ENCODE results near the gene CA5A.

Gene CA5A

DNA sequence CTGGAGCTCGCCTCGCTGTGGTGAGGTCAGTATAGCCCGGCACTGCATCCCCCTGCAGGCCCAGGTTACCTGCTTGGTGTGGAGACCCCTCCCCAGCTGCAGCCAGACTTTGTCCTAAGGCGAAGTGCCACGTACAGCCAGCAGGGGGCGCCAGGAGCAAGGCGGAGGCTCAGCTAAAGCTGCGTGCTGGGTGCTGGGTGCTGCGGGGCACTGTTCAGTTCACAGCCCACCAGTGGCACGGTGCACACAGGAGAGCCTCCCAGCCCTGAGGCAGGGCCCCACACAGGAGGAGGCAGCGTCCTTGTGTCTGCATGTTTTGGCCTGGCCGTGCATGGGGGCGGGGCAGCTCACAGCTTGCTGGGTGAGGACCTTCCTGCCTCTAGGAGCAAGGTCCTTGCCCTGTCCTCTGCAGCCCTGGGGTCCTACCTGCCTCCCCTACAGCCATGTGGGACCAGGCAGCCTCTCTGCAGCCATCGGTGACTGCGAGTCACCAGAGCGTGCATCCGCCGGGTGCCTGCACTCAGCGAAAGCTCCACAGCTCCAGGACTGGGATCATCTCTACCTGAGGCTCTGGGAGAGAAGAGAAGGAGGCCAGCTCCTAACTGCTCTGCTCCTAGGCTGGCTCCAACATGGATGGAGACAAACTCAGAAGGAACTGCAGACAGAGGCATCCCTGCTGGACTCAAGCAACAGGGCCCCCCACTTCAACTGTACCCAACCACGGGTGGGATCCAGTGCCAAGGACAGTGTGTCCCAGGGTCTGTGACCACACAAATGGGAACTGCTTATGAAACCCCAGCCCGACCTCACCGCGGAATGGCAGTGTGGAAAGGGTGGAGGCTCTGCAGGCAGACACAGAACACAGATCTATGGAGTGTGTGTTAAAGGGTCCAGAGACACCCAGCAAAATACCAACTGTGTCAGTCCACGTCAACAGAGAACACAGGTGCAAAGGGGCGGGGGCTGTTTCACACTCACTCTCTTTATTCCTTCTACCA lies 86.0 kb downstream of the CA5A start:
- DNase-seq (ENCODE audit: low read depth), result peak; percentile 73

DNA sequence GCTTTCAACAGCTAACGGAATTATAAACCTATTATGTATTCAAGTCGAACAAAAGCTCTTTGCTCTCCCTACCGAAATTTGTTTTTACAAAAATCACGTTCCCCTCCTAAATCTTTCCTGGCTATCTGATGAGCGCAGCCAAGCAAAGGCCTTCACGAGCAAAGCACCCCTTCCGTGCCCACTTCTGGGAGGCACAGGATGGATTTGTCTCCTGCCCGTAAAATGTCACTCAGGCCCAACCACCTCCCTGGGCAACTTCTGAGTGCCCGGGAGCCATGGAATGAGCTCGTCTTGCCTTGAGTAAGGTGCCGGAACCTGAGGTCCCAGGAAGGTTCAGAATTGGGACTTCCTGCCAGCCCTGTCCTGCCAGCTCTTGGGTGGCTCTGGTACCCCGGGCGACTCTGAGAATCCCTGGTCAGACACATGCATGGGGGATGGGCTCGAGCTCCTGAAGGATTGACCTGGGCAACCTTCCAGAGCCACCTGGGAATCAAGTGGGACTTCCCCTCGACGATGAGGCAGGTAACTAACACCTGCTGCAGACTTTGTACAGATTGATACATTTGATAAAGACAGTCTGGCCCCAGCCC lies 86.8 kb downstream of the CA5A start:
- DNase-seq (ENCODE audit: low read depth), result no peak

DNA sequence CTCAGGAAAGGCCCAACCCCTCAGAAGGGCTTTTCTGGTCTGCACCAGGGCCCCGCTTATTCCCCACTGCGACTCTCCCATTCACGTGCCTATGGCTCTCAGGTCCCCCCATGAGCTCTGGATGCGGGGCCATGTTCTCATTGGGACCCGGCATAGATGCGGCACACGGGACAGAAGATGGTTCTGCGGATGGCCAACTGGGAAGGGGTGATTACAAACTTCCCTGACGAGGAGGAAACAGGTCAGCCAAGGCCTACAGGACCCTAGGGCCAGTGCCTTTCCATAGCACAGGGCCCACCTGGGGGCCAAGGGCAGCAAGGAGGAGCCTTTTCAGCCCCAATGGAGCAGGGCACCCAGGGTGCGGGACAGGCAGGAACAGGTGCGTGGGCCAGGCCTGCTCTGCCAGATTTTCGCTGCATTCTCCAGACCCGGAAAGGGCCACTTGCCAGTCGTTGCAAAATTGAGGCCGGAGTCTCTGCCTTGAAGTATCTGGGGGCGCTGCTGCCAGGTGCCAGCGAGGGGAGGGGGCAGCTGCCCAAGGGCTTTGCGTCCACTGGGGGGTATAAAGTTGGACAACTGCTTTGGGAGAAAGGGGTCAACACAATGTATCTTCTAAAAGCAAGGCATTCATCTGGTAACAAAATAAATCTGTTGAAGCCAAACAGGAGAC lies 87.5 kb downstream of the CA5A start:
- no peak for DNase-seq (ENCODE audit: low read depth)

DNA sequence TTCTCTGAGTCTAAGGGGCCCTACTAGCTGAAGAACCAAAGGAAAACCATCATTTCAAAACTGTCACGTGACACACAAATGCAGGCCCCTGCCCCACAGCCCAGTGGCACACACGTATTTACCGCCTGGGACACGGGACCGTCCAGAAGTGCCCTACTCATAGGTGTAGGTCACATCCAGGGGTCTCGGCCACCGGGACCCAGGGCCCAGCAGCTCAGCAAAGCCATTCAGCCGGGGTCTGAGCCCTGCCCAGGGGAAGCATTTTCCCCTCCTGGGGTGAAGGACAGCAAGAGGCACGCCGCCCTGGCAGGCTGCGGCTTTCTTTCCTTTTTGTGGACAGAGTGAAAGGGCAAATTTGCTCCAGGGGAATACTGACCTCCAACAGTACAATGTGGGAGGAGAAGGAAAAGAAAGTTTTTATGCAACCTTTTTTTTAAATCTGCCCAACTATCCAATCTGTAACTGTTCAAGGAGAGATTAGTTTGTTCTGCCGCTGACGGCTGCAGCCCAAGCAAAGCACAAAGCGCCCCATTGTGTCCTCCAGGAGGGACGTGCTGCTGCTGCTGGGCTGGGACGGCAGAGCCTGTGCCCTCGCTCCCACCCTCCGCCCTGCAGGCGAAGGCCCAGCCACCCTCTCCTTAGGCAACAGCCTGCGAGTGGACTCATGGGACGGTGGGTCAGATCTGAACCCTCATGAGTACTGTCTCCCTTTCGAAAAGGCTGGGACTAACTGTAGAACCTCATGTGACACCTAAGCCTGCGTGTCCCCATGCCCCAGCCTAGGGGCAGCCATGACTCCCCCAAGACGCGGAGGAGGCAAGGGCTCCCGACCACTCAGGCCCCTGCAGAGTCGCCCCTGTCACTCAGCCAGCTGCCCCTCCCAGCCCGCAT lies 88.3 kb downstream of the CA5A start:
- no peak for DNase-seq (ENCODE audit: low read depth)

DNA sequence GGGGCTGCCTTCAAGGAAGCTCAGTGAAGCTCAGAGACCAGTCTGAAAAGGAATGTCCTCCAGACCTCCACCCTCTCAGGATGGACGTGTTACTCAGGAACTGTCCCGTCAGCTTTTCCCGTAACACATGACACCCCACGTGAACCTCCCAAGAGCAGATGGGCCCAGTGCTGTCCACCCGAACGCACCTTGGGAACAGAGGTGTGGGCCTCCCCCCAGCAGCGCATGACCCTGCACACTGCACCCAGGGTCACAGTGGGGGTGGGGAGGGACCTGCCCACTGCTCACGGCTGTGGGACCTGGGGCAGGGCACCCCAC lies 88.9 kb downstream of the CA5A start:
- no peak for DNase-seq (ENCODE audit: low read depth)

DNA sequence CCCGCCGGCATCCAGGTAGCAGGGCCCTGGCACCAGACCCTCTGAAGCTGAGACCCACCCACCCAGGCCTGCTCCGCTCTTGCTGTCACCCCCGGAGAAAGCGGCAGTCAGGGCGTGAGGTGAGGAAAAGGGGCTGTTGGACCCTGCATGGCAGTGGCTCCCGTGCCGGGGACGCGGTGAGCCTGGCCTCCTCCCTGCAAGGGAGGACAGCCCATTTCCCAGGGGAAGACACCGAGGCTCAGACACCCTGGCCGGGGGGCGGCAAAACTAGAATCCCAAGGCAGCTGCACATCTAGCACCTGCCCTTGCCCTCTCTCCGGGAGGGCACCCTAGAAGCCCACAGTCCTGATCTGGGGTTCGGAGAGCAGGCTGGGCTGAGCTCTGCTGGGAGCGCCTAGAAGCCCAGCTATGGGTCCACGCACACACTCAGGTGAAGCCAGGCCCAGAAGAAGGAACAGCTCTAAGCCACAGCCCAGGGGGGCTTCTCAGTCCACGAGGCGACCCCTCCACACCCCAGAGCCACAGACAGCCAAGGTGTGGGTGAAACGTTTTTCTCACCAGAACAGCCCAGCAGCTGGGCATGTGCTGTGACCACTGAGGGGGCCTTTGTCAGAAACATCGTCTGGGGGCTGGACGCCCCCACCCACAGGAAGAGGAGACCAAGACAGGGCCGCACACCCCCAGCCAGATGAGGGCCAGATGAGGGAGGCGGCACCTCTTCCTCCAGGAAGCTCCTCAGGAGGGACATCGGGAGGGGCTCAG lies 89.4 kb downstream of the CA5A start:
- DNase-seq (ENCODE audit: low read depth), result no peak

DNA sequence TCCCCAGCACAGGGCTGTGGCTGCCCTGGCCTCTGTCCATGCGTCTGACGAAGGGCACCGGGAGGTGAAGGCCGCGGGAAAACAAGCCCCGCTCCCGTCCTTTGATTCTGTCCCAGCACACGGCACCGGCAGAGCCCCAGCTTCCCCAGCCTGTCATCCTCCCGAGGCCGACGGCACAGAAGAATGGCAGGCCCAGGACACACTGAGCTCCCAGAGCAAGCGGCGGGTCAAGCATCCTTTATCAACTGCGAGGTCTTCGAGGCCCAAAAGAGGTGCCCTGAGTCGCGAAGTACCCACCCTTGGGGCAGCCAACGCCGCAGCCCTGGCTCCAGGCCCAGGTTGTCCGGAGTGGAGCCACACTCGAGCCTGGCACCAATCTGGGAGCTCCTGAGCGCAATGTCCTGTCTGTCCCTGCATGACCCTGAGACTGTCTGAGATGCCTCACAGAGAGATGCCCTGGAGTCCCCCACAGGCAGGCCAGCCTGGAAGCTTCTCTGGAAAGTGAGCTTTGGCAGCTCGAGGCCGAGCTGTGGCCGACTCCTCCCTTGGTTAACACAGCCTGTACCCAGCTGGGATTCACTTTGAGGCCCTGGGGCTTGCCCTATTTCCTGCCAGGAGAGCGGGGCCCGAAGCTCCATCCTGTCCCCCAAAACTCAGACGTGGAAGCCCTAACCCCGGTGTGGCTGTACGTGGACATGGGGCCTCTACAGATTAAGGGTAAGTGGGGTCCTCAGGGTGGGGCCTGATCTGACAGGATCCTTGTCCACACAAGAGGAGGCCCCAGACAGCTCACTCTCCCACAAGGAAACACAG lies 90.3 kb downstream of the CA5A start:
- no peak for DNase-seq (ENCODE audit: low read depth)

DNA sequence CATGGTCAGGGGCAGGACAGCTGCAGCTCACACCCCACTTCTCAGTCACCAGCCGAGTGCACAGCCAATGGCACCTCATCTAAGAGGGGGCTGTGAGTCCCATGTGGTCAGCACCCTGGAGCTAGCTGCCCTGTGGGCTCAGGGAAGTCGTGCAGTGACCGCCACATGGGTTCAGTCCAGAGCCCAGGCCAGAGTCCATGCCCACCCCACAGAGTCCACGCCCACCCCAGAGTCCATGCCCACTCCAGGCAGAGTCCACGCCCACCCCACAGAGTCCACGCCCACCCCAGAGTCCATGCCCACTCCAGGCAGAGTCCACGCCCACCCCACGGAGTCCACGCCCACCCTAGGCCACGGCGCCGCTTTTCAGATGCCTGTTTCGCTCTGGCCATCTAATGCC lies 91.1 kb downstream of the CA5A start:
- DNase-seq (ENCODE audit: low read depth), result no peak

DNA sequence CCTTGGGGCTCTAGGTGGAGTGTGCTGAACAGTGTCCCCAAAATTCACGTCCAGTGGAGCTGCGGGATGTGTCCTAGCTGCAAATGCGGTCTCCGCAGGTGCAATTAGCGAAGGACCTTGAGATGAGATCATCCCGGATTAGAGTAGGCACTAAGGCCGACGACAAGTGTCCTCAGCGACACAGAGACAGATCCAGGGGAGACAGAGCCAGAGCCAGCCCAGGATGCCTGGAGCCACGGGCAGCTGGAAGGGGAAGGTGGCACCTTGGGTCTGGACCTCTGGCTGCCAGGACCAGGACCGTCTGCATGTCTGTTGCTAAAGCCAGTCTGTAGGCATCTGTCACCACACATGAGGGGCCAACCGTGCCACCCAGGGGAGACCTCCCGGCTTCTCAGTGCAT lies 91.5 kb downstream of the CA5A start:
- no peak for DNase-seq (ENCODE audit: low read depth)

DNA sequence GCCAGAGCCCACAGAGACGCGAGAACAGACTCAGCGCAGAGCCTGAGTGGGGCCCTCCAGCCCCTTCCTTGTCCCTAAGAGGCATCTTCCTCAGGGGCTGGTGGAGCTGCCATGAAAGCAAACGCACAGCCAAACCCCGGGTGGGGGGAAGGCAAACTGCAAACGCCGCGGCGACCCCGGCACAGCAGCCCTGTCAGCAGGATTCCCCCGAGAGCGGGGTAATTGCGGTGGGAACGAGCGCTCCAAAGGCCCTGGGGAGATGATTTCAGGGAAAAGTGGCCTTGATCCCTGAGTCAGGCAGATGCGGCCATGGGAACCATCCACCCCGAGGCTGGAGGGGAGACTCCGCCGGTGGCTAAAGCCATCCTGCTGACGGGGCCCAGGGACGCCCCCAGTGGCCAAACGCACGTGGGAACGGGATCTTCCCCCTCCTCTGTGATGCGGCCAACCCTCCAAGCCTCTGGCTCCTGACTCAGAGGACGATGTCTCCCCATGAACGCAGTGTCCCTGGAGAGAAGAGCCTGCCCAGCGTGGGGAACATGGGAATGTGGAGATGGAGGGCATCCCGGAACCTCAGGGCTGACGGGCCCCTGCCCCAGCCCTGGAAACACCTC lies 92.1 kb downstream of the CA5A start:
- DNase-seq (ENCODE audit: low read depth), result no peak

DNA sequence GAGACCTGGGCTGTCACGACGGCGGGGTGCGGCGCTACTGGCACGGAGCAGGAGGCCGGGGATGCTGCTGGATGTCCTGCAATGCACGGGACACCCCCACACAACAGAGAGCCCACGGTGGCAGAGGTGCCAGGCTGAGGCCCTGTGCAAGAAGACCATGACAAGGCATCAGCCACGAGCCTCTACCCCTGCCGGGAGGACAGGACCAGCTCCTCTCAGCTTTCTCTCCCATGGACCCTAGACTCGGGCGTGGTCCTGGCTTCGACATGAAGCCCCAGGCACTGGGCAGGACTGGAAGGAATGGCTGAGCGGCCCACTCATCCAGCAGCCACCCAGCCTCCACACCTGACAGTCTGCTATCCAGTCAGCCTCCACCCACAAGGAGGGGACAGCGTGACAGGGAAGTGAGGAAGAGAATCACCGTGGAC lies 92.6 kb downstream of the CA5A start:
- DNase-seq (ENCODE audit: low read depth), result no peak

DNA sequence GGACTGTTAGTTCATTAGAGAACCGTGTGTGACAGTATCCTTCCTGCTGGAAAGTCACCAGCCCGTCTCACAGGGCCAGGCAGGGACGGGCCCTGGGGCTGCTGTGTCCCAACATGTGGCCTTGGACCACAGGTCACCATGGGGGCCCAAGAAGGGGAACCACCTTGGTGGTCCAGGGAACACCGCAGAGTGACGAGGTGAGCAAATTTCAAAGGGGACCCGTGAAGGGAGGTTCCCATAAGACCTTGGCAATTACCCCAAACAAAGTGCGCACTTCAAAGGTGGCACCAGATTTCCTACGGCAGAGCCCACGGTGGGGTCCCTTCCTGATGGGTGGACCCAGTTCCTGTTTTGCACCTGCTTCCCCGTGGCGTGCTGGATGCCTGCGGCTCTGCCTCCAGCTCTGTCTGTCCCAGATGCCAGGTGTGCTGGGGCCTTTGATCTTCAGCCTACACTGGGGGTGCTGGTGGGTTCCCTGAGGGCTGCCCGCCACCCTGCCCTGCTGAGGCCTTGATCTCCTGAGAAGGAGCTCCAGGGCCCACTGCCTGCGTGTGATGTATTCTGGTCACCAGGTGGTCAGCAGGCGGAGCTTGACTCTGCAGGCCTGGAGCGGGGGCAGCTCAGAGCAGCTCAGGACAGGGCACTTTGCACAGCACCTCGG lies 94.0 kb downstream of the CA5A start:
- no peak for DNase-seq (ENCODE audit: low read depth)

DNA sequence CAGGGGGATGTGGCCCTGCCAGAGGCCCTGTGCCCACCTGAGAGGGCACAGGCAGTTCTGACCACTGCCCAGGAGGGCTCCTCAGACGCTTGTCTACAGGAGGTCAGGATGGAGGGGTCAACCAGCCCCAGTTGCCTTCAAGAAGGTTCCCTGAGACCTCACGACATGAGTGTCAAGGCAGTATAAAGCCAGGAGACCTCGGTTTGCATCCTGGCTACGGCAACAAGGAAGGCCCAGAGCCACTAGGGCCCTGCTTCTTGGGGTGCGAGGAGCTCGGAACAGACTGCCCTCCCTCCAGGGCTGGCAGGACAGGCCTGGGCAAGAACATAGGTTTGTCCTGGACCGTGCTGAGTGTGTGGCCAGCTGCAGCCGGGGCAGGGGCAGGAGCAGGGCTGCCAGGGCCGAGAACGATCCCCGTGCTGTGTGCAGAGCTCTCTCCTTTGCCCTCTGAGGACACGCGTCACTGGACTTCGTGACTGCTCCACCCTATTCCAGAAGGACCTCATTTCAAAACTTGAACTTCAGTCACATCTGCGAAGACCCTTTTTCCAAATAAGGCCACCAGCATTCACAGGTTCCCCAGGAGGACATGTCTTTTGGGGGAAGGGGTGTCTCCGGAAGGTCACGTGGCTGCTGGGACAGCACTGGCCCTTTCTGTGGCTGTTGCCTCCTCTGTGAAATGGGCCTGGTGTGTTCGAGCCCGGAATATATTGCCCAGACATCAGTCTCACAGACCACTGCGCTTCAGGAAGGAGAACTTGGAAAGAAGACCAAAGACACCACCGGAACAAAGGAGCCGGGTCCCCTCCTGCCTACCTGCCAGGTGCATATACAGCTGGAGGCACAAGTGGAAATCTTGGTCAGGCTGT lies 94.8 kb downstream of the CA5A start:
- DNase-seq (ENCODE audit: low read depth), result no peak

DNA sequence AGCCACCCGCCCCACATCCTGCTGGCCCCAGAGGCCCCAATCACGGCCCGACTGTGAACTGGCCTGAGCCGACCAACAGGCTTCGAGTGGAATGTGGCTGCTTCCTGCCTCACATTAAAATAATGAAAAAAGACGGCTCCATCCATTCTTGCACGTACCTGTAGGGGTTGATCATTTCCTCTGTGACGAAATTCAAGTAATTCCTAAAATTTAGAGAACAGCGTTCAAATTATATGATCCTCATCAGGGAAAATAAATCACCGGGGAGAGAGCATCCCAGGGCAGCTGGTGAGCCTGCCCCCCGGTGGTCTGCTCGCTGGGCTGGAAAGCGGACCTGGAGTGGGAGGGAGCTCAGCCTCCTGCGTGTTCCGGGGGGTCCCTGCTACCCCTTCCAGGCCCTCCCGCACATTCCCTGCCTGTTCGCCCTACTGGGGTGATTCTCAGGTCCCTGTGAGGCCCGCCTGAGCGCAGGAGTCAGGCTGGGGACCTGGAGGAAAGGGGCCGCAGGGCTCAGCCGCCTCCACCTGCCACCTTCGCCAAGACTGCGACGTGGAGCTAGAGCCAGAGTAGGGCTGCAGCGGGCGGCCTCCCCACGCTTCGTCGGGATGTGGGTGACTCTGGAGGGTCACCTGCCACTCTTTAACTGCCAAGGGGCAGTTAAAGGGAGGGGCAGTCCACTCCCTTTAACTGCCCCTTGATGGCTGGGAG lies 95.9 kb downstream of the CA5A start:
- no peak for DNase-seq (ENCODE audit: low read depth)

DNA sequence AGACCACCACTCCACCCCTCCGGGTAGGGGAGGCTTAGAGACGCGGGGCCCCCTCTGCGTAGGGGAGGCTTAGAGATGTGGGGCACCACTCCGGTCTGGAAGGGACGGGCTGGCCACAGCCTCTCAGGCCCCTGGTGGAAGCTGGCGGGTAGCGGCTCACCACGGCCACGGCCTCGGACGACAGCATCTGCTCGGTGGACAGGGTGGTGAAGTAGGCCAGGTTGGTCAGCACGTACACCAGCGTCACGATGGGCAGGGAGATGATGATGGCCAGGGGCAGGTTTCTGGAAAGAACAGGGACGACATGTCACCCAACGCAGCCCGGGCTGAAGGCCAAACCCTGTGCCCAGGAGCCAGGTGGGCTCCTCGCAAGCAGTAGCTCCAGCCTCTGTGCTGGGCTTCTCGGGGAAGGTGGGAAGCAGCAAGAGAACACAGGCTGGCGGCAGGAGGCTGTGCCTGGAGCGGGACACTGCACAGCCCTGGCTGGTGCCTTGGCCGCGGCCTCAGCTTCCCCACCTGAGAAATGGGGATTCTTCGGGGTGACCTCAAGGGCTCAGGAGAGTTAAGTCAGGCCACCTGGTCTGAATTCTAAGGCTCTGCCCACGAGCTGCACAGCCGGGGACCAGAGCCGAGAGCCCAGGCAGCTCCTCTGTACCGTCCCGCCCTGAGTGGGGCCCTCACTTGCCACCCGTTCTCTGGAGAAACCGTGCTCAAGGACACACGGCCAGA lies 96.6 kb downstream of the CA5A start:
- no peak for DNase-seq (ENCODE audit: low read depth)

DNA sequence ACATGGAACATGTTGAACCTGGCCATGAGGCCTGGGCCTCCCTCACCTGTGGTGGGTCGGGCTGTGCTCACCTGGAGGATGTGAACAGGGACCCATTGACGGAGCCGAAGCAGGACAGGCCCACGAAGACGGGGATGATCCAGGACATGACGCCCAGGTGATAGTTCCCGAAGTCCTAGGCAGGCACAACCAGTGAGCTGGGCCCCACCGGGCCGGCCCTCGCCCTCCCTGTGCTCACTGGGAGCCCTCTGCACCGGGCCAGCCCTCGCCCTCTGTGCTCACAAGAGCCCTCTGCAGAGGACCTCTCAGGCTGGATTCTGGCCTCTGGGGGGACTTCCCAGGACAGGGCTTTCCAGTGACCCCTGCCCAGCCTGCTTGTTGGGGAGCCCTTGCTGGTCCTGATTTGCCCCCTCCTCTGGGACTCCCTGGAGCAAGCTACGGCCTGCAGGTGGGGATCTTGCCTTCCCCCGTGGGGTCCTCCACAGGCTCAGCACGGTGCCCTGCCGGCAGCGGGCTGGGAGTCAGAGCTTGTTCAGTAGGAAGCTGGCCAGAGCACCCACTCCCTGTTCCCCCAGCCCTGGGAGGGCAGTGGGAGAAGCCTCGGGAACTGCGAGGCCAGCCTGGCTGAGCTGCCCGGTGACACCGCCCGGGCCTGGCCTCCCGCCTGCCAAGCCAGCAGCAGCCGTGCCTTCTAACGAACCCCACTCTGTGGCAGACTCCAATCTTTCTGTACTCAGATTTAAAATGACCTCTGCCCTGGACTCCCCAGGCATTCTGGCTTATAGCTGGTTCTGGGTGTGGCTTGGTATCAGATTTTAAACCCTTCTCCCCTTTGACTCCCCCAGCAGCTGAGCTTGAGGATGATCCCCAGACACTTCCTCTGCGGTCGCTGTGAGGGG lies 97.4 kb downstream of the CA5A start:
- DNase-seq (ENCODE audit: low read depth), result no peak

All from activated T-cell treated with anti-CD3 and anti-CD28 coated beads for 1 hour (primary cell).